Coronary artery (tissue), 2 donors: ENCODE data around the gene NPR3.

Experiments used
- DNase-seq: peaks from one replicate; pipeline ENCODE4 v3.0.0-alpha.2; 2017; ENCODE audit warnings: low spot score
- H3K27ac ChIP-seq, 2 donors: fragments of 200-600 bp; sonication (generic); one replicate each; pipeline ENCODE4 v1.5.1; 2016 to 2019
- H3K4me3 ChIP-seq: fragments of 200-600 bp; sonication (generic); 2 replicates; pipeline ENCODE4 v1.5.1; 2016; ENCODE audit warnings: mild to moderate bottlenecking, moderate library complexity
- TF ChIP-seq, protein P1 (sequence below): fragments of 200-600 bp; sonication (generic); IDR thresholded peaks from one replicate; pipeline ENCODE4 v1.5.1; 2019; ENCODE audit warnings: antibody characterized with exemption

Gene NPR3

DNA sequence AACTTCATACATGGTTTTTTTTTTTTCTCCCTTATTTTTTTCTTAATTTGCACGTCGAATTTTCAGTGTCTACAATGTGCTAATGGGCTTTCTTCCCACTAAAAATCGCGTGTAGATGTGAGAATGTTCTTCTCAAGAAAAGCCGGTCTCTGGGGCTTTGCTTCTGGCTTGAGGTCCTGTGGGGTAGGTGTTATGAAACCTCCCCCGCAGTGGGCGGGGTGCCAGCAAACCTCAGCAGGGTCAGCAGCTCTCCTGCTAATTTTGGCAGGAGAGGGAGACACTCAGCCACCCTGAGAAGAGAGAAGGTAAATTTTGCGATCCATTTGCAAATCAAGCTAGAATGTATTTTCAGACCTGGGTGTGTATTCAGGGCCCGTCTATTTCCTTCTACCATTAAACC, 59.9 kb downstream of the NPR3 start:
- TF ChIP-seq, protein P1, sequence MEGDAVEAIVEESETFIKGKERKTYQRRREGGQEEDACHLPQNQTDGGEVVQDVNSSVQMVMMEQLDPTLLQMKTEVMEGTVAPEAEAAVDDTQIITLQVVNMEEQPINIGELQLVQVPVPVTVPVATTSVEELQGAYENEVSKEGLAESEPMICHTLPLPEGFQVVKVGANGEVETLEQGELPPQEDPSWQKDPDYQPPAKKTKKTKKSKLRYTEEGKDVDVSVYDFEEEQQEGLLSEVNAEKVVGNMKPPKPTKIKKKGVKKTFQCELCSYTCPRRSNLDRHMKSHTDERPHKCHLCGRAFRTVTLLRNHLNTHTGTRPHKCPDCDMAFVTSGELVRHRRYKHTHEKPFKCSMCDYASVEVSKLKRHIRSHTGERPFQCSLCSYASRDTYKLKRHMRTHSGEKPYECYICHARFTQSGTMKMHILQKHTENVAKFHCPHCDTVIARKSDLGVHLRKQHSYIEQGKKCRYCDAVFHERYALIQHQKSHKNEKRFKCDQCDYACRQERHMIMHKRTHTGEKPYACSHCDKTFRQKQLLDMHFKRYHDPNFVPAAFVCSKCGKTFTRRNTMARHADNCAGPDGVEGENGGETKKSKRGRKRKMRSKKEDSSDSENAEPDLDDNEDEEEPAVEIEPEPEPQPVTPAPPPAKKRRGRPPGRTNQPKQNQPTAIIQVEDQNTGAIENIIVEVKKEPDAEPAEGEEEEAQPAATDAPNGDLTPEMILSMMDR = no peak
- DNase-seq = no peak
- H3K27ac ChIP-seq = no peak overlapping the region
- H3K4me3 ChIP-seq = no peak overlapping the region

DNA sequence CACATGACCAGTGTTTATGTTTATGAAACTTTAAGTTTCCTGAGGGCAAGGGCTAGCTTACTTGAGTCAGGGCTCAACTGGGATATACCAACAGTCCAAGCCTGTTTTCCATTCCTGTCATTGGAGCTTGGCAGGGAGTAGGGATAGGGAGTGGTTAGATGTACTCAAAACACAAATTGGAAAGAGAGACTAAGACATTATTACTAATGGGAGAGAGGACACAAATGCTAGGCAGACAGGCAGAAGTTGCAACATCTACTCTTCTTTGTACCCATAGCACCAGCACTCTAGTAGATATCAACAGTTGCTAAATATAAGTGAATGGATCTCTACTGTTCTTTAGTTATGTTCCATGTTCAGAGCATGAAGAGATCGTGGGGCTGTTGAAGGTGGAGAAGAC, 62.8 kb downstream of the NPR3 start:
- DNase-seq = no peak
- H3K27ac ChIP-seq = no peak overlapping the region
- H3K4me3 ChIP-seq = no peak overlapping the region
- TF ChIP-seq, protein P1 = no peak

DNA sequence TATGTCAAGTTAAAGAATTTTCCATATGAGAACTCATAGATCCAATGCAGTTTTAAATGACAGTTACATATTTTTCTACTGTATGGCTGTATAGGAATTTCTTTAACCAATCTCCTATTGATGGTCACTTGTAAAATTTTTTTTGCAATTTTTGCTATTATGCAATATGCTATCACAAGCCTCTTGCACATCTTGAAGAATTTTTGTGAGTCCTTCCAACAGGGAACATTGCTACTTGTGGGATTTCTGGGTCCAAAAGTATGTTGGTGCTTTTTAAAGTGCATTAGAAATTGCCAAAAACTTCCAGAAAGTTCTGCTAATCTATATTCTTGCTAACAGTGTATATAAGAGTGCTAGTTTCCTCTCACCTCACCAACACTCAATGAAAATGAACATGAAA, 65.1 kb downstream of the NPR3 start:
- Histone ChIP-seq H3K27ac (no peak overlapping the region), H3K4me3 (no peak overlapping the region)
- no peak for DNase-seq
- TF ChIP-seq, protein P1 = no peak

DNA sequence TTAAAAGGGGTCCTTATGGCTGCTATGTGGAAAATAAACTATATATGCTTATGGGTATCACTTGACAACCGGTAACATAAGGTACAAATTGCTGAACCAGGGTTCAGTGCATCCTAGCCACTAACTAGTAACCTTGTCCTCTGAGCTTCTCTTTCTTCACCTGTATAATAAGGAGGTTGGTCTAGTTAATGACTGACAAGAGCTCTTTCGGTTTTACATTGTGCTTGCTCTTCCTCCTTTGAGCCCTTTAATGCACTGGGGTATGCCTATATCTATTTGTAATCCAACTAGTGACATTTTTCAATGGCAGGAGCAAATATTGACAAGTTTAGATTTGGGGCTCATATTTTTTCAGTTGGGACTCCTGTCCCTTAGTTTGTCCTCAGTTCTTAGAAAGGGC, 66.1 kb downstream of the NPR3 start:
- DNase-seq = no peak
- no peak overlapping the region for H3K27ac ChIP-seq
- no peak overlapping the region for H3K4me3 ChIP-seq
- TF ChIP-seq, protein P1 = no peak

DNA sequence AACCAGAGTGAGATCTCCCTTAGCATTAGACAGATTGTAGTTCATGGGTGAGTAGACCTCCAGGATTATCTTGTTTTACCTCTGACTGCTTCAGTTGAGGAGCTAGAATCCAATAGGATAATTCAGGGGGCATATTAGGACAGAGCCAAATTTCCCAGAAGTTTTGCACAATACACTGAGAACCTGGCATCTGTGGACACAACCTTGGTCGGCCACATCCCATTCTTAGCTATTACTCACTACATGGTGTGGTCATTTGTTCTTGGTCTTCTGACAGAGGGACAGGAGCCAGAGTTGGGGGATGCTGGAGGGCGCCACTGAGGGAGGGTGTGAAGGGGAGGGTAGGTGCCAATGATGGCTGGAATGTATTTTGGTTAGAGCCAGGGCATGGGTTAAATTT, 66.6 kb downstream of the NPR3 start:
- TF ChIP-seq, protein P1 = no peak
- Histone ChIP-seq H3K4me3 (no peak overlapping the region), H3K27ac (peak overlapping the region in 1 of 2 donors; percentile 0)
- no peak for DNase-seq

DNA sequence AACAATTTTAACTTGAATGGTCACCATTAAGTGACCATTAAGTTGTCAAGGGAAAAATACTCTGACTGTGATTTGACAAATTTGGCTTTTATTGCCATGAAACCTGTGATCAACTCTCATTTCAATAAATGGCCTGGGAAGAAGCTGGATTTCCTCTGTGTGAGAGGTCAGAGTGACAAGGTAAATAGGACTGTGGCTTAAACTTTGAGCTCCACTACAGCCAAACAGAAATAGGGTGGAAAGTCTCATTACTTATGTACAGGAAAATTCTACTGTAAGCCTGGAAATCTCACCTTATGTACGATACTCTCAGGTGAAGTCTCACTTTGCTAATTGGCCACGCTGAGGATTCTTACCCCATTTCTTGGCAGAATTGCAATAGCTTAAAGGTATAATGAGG, 67.3 kb downstream of the NPR3 start:
- TF ChIP-seq, protein P1 = no peak
- no peak overlapping the region for H3K27ac ChIP-seq
- DNase-seq = no peak
- no peak overlapping the region for H3K4me3 ChIP-seq

DNA sequence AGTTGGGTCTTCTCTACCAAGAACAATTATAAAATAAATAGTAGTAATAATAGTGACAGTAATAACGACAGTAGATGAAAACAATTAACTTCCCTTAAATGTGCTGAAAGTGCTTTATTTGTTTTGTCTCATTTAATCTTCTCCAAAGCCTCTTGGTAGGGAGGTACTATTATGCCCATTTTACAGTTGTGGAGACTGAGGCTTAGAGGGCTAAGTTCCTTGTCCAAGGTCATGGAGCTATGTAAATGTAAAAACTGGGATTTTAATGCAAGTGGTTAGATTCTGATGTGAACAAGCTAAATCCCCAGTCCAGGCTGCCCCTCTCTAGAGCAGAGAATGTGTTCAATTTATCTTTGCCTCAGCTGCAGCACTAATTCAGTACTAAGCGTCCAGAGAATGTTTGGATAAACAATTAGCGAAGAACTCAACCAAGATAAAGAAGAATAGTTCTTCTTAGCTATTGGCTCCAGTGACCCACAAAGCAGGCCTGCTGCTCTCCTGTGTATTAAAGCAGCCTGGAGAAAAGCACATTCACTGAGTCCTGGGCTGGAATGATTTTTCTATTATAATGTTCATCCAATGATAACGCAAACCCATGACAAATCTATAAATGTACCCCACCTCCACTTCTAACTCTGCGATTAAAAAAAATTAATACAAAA, 68.8 kb downstream of the NPR3 start:
- DNase-seq = no peak
- H3K27ac ChIP-seq = peak overlapping the region in 1 of 2 donors; percentile 69
- TF ChIP-seq, protein P1 = no peak
- peak overlapping the region; percentile 26 for H3K4me3 ChIP-seq
